CD4-positive, alpha-beta T cell treated with Interleukin-10 for 1 hour (primary cell): Measurements from ENCODE around the gene SMC1A.
"Not testable (repeated sequence)": the region's sequence is repeated elsewhere in the genome, so short reads cannot be mapped to it uniquely, and the experiment has no call there.

Source experiments
- DNase-seq: peaks from one replicate; pipeline ENCODE4 v3.0.0-alpha.2; 2020

SMC1A gene

DNA sequence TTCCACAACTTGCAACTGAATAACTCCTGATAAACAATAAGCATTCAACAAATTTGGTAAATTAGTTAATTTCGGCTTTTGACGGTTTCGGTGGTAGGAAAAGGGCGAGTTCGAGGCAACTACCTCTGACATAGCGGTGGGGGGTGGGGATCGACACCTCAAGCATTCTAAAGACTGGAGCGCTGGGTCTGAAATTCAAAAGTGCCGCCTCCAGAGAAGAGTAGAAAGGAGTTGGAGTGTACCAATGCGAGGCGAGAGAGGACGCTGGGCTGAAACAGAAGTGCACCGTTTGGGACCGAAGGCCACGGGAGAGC lies 725 bp downstream of the SMC1A start:
- no peak for DNase-seq

DNA sequence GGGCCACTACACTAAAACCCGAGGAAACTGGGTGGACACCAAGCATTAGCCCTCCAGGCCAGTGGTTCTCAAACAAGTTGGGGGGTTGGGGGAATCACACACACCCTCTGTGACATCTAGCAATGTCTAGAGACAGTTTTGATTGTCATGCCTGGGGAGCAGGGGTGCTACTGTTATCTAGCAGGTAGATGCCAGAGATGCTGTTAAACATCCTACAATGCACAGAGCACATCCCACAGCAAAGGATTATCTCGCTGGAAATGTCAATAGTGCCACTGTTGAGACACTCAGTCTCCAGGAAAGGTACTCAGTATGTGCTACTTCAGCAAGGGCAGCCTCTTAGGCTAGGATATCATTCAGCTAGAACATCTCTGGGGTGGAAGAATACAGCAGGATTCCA lies 1.3 kb downstream of the SMC1A start:
- no peak for DNase-seq

DNA sequence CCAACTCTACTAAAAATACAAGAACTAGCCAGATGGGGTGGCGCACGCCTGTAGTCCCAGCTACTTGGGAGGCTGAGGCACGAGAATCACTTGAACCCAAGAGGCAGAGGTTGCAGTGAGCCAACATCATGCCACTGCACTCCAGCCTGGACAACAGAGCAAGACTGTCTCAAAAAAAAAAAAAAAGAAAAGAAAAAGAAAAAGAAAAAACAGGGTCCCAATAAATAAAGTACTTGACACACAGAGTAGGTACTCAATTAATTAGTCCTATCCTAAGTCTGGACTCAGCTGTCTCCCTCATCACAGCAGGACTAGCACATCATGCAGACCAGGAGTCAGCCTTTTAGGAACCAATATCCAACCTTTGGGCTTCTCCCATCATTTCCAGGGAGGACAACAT lies 2.1 kb downstream of the SMC1A start:
- DNase-seq = not testable (repeated sequence)

DNA sequence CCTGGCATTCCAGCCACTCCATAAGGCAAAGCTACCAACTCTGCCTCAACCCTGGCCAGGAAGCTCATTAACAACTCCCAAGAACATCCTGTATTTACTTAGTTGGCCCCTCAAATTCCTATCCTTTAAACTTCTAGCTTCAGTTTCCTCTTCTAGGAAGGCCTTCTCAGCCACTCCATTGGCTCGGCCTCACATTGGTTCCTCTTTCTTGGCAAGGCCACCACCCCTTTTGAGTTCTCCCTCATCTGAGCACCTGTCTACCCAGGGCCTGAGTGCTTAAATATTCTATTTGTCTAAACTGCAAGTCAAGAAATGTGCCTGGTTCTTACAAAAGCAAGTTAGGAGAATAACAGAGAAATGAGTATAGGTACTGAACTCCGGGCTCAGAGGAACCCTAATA lies 10.0 kb downstream of the SMC1A start:
- DNase-seq = no peak

DNA sequence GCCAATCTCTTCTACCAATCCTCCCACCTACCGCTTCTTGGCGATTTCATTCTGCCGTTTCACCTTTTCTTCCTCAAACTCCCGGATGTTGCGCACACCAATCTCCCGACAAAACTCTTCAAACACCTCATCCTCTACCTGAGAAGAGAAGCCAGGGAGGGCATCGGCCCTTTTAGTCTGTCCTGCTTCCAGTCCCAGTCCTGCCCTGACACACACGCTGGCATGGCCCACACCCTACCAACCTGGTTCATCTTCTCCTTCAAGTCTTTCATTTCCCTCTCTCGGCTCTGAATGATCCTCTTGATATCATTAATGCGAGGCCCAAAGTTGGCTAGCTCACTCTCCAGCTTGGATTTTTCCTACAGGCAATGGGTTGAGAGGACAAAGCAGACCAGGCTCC lies 18.9 kb downstream of the SMC1A start:
- no peak for DNase-seq

DNA sequence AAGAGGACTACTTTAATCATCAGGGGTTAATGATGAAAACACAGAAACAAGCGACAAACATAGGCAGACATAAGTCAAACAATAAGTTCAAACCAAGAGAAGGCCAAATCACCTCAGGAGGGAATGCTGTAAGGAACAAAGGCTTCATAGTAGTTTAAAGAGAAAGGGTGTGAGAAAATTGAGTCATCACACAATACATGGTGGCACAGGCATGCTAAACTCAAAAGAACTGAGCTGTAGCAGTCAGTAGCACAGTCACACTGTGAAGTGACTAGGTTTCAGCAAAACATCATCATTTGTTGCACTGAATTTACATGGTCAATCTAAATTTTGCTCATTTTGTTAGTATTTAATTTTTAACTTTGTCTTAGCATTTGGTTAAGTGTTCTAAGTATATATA lies 24.2 kb downstream of the SMC1A start:
- no peak for DNase-seq

DNA sequence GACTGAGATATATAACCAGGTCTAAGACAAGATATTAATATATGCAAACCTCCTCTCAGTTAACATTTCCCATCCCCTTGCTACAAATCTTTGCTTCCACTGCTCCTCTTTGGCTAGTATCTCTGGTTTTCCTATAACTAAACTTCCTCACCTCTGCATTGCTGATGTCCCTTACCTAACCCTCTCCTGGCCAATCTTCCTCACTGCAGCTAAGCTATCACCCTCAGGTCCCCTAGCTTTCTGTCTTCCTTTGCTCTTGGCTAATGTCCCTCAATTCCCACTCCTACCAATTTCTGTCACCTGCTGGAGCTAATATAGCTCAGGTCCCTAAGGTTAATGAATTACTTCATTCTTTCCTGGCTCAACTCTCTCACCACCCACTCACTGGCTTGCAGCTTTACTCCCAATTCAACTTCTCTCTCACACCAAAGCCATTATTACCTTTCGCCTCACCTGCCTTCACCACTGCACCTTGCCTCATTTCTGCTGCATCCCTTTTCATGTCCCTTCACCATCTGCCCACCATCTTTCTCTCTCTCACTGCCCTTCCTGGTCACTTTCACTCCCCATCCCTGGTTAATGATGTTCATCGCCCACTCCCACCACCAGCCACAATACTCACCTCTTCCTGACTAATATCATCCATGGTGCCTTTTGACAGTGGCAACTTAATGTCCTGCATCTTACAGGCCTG lies 26.7 kb downstream of the SMC1A start:
- DNase-seq = no peak

DNA sequence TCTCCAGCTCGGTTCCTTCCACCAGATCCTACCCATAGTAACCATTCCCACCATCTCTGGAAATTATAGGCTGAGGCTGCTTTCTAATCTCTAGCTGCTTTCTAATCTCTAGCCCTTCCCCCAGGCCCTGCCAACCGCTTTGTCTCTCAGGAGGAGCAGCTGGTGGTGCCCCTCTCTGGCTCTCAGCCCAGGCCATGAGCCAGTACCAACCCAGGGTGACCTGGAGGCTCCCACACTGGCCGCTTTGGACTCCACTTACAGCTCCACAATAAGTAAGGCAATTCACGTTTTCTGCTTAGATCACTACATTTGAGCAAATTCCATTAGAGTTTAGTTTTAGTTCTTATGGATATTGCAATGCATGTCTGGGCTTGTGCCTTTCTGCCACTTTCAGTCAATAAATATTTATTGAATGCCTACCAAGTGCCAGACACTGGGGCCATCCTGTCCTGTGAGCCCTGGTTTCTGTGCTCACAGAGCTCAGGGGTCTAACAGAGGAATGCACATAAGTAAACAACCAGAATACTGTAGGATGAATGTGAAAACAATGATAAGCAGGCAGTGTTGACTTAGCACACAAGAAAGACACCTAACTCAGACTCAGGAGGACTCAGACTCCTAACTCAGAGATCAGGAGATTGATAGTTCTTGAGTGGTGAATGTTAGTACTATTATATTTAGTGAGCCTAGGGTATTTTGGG lies 38.9 kb downstream of the SMC1A start:
- no peak for DNase-seq

DNA sequence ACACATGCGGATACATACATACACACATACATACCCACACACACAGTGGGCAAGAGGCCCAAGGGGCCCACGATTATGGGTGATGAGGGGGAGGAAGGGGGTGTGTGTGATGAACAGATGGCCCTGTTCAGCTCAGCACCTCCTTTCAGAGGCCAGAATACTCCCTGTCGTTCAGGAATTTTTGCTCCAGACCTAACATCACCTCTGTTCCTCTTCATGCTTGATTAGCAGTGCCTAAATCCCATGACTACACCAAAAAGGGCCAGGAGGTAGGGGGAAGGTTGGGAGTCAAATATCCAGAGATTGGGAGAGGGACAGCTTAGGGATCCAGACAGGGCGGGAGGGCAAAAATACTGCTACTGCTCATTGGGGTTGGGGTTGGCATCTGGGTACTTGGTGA lies 42.7 kb downstream of the SMC1A start:
- no peak for DNase-seq

DNA sequence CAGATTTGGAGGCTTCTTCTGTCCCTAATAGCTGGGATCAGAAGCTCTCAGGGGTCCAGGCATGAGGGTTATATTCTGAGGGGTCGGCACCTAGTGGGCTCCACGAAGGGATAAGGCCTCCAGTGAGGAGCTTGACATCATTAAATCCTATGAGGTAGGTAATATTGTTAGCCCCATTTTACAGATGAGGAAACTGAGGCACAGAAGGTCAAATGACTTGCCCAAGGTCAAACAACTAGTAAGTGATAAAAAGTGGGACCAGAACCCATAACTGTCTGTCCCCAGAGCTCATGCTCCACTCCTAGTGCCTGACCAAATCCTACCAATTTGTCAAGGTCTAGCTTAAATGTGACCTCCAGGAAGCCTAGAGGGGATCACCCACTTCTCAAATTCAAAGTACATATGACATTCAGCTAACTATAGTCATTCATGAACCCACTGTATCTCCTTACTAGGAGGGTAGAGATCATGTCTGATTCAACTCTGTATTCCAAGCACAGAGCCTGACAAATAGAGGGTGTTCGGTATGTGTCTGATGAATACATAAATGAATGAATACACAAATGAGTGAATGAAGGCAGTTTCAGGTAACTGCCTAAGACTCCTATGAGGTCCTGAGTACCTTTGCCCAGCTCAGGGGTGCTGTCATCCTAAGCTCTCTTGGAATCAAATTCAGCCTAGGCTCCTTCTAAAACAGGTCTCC lies 43.3 kb downstream of the SMC1A start:
- DNase-seq = no peak

DNA sequence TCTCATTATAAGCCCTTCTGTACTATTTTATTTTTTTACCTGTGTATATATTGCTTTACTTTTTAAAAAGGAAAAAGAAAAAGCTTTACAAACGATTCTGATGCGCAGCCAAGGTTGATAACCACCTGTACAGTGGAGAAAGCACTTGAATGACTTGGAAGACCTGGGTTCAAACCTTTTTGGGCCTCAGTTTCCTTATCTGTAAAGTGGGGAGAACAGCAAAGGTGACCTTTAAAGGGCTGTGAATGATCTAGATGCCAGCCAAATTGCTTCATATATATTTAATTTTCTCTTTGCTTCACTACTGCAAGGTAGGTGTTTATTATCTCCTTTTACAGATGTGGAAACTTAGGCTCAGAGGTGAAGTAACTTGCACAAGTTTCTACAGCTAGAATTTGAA lies 45.0 kb downstream of the SMC1A start:
- no peak for DNase-seq

DNA sequence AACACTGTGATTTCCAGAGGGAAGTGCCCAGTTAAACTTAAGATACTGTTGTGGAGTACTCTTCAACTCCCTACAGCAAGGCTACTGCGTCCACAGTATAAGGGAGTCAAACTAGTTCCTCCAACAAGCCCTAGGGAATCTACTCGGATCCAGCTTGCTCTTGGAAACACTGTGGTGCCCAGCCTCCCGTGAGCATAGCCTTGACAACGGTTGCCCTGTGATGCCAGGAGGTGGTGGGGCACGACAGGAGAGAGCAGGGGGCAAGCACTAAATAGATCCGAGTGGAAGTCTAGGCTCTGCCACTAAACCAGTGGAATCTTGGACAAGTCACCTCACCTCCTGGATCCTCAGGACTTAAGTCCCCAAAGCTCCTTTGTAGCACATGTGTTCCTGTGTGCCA lies 45.6 kb downstream of the SMC1A start:
- DNase-seq = no peak

DNA sequence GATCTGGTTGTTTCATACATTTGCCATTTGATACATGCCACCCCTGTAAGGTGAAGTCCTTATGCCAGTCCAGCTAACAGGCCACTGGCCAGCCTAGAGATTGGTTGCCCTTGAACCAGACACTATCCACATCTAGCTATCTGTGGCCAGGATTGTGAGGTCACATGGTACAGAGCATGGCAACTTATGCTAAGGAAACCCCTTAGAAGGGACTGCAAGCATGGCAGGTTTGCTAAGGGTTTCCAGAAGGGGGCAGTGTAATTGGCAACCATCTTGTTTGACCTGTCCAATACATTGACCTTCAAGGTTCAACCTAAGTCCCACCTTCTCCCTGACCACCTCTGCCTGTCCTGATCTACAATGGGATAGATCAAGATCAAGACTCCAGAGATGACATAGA lies 47.5 kb downstream of the SMC1A start:
- DNase-seq = no peak

DNA sequence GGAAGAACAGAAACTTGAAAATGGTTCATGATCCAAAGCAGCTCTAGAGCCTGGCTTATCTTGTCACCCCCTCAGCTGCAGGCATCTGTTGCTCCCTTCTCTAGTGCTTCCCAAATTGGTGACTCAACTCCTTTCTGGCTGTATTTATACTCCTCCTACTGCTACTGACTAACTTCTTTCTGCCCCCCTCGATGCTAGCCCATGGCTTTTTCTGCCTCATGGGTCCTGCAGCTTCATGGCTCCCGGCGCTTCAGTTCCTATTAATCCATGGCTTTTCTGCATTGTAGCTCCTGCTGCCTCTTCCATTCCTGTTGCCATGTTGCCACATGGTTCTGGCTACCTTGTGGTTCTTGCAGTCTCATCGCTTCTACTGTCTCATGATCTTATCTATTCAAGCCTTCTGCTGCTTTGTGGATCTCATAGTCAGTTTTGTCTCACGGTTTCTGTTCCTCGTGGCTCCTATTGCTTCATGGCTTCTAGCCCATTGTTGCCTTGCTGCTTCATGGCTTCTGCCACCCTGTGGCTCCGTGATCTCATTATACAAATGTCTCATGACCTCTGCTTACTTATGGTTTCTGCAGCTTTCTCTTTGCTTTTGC lies 48.1 kb downstream of the SMC1A start:
- no peak for DNase-seq

DNA sequence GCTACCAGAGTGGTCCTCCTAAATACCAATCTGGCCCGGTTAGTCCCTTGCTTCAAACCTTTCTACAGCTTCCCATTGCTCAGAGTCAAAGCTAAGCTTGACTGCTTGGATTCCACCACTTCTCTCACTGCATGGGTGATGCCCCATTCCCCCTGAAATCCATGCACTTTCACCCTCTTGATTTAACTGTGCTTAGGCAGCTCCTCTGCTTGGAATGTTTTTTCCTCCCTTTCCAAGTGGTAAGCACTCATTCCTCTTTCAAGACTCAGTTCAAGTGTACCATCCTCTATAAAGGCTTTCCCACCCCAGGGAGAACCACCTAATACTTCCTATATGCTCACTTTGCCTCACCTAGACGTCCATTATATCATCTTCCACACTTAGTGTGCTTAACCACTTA lies 49.1 kb downstream of the SMC1A start:
- no peak for DNase-seq

DNA sequence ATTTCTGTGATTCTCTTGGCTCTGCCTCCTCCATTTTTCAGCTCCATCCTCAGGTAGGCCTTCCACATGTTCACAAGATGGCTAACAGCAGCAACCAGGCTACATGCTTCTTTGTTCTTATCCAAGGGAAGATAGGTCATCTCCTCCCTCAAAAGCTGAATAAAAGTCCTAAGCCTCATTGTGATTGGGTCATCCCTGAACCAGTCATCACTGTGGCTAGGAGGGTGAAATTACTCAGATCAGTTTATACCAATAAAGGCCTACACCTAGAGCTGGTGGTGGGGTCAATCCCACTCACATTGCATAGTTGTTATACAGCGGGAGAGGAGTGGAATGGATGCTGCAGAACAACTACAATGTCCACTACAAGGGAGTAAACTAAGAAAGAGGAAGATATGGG lies 56.0 kb downstream of the SMC1A start:
- not testable (repeated sequence) for DNase-seq

DNA sequence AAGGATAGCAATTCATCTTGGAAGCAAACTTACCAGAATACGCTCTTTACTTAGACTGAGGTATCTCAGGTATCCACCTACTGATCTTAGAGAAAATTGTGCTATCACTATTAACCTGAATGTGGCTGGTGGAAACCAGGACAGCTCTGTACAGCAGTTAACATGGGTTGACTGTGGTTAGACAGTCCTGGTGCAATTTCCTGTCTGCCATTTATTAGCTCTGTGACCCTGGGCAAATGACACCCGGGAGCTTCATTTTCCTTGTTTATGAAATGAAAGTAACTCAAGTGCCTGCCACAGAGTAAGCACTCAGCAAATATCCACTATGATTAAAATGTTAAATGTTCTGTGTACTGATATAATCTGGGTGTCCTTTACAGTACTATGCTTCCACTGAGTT lies 60.0 kb downstream of the SMC1A start:
- DNase-seq = no peak

DNA sequence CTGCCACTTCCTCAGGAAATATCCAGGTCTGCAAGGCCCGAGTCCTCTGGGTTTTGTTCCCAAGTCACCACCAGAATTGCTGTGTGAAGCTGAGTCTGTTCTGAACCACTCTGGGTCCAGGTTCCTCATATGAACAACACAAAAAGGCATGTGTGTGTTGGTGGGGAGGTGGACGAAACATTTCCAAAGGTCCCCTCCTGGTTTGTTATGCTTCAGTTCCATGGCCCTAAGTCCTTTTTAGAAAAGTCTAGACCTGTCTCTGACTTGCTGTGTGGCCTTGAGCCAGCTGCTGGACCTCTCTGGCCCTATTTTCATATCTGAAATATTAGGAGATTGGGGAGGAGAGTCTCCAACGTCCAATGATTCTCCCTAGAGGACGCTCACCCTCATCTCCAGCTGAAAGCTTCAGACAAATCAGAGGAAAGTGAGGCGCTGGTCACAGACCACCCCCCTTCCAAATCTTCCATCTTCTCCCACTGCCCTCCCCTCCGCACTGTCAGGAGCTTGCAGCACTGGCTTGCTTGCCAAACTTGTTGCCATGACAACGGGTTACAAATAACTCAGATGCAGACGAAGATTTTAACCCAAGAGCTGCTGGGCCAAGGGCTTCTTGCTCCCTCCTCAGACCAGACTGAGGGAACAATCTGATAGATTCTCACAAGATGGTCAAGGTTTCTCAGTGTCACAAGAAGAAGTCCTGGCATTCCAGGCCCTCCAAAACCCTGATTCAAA lies 64.5 kb downstream of the SMC1A start:
- no peak for DNase-seq

DNA sequence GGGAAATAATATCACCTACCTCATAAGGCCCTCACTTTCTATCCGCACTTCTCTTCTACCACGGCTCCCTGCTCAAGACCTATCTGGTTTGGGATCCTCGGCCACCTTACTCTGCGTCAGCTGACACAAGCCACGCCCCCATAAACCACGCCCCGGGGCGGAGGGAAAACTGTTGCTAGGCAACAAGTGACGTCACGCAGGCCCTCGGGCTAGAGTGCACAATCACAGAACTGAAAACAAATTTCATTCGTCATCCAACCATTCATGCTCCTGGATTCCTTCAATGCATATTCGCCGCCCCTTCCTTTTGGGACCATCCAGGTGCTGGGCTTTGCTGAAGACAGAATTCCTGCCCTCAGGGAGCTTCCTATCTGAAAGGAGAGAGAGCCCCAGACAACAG lies 66.3 kb downstream of the SMC1A start:
- no peak for DNase-seq

DNA sequence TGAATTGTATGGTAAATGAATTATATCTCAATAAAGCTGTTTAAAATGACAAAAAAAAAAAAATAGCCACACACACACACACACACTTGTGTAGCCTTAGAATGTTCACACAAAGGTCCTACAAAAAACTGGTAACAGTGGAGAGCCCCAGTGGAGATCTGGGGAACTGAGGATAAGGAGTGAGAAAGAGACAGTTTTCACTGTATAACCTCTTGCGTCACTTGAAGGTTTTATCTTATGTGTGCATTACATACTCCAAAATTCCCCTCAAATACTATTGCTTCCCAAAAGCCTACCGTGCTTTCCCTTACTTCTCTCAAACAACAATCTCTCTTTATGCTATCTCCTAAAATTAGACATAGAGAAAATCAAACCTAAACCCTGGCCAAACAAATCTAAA lies 67.8 kb downstream of the SMC1A start:
- no peak for DNase-seq

DNA sequence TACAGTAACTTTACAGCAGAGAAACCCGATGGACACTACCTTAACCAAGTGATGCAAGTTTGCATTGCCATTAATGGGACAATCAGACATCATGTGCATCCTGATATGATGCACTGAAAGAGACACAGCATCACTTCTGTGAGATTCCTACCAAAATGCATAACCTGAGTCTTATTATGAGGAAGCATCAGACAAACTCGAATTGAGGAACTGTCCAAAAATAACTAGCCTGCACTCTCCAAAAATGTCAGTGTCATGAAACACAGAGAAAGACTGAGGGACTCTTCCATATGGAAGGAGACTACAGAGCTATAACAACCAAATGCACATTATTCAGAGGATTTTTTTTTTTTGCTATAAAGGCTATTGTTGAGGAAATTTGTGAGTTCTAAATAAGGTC lies 74.5 kb downstream of the SMC1A start:
- no peak for DNase-seq

DNA sequence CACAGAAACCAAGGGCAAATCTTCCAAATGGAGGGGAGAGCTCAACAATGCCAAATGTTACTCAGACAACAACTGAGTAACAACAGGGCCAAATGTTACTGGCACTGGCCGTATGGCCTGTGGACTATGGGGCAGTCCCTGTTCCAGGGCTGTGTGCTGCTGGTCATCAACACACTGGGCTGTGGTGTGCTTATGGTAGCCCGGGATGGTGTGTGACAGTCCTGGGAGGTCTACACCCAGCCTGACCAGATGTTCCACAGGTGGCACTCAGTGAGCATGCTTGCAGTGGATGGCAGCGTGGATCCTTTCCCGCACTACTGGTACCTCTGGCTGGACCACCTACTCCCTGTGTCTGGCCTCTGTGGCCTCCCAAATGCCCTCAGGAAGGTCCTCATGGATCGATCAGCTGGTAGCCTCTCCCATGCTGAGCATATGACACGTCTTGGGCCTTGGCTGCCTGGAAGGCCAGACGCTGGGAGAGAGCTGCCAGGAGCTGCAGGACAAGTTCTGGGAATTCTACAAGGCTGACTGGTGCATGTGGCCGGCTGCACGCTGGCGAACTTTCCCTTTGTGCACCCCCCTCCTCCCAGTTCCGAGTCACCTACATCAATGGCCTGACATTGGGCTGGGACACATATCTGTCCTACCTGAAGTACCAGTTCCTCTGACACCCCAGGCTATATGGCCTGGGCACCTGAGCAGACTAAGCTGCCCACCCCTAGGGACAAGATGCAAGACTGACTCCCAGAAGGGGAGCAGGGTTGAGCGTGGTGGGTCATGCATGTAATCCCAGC lies 81.4 kb downstream of the SMC1A start:
- no peak for DNase-seq

DNA sequence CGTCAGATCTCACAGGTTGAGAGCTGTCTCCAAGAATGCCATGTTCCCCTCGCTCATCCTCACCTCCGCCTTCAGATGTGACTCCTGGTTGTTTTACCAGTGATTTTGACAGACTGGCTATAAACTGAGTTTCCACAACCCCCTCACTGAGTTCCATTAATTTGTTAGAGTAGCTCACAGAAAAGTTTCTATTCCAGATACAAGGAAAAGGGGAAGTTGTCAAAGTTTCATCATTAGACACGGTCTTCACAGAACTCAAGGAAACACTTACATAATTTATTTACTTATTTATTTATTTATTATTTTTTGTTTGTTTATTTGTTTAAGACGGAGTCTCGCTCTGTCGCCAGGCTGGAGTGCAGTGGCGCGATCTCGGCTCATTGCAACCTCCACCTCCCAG lies 85.4 kb downstream of the SMC1A start:
- no peak for DNase-seq
